GM12878 (cell line): ENCODE measurements around the gene HS6ST1. TPM values are rescaled to one million over a fixed set of nuclear protein-coding genes. Genes with fewer than 3 reads are reported as not detected.

Experiments used
- ATAC-seq: fragments of 200-7000 bp; cut with Tn5 transposase; 3 replicates; pipeline ENCODE4 v1.9.1; 2020; ENCODE audit warnings: mild to moderate bottlenecking, moderate library complexity
- BruUV-seq: library from RNA; stranded (reverse); fragments of 400-500 nt; replicated peaks from 2 replicates; lab custom pipeline; 2021; lab: Mats Ljungman, UMichigan
- CTCF ChIA-PET: fragments of 300-600 bp; sonication (Branson Sonifier 250); formaldehyde crosslinking; extraction: SDS; loops from one replicate; lab custom pipeline; 2021; ENCODE audit warnings: inconsistent platforms; lab: Yijun Ruan, JAX
- POLR2A ChIA-PET: fragments of 350-600 bp; formaldehyde crosslinking; extraction: SDS; loops from one replicate; lab custom pipeline; 2021; ENCODE audit warnings: inconsistent platforms; lab: Charles Lee
- RAD21 ChIA-PET: fragments of 300-600 bp; sonication (Branson Sonifier 250); formaldehyde crosslinking; loops from one replicate; lab custom pipeline; 2023; ENCODE audit warnings: antibody characterized with exemption; ENCODE audit not compliant: unreplicated experiment; lab: Charles Lee
- SMC1A ChIA-PET: fragments of 300-600 bp; sonication (Branson Sonifier 250); formaldehyde crosslinking; loops from one replicate; lab custom pipeline; 2023; ENCODE audit not compliant: unreplicated experiment, uncharacterized antibody; lab: Charles Lee
- DNase-seq: peaks from one replicate; pipeline ENCODE4 v3.0.0-alpha.2; 2011; ENCODE audit warnings: low read depth, low spot score
- FAIRE-seq: peaks from 3 replicates; lab custom pipeline; 2011; peaks lifted over from hg19 to GRCh38; lab: Jason Lieb, UNC
- H2AFZ ChIP-seq: 2 replicates; pipeline ENCODE4 v1.6.0; 2011; ENCODE audit warnings: low read depth, low read length, control low read depth; ENCODE audit not compliant: control insufficient read depth
- H3K27ac ChIP-seq: 2 replicates; pipeline ENCODE4 v1.5.1; 2011; ENCODE audit warnings: control low read depth; ENCODE audit not compliant: control insufficient read depth, insufficient read depth
- H3K27me3 ChIP-seq, 2 experiments: replicated peaks in 1 of 2; 2 replicates each; pipeline versions ENCODE4 v1.6.0 to v1.6.1; 2011; ENCODE audit warnings: low read length in 1 of 2; ENCODE audit not compliant: control insufficient read depth in 2 of 2, insufficient read depth in 2 of 2
- H3K36me3 ChIP-seq, 2 experiments: 2 replicates each; pipeline ENCODE4 v1.5.1; 2011; ENCODE audit warnings: low read length in 1 of 2; ENCODE audit not compliant: control insufficient read depth in 2 of 2, insufficient read depth in 2 of 2
- H3K4me1 ChIP-seq: 2 replicates; pipeline ENCODE4 v1.6.1; 2011; ENCODE audit warnings: mild to moderate bottlenecking, low read length, moderate library complexity, mixed read lengths; ENCODE audit not compliant: control insufficient read depth, insufficient read depth
- H3K4me2 ChIP-seq: 2 replicates; pipeline ENCODE4 v1.6.0; 2011; ENCODE audit warnings: control low read depth; ENCODE audit not compliant: control insufficient read depth, insufficient read depth
- H3K4me3 ChIP-seq: fragments of 200-600 bp; sonication (generic); 2 replicates; pipeline ENCODE4 v1.5.1; 2016
- H3K79me2 ChIP-seq: 2 replicates; pipeline ENCODE4 v1.6.0; 2011; ENCODE audit warnings: low read length; ENCODE audit not compliant: control insufficient read depth, insufficient read depth
- H3K9ac ChIP-seq: 2 replicates; pipeline ENCODE4 v1.8.0; 2011; ENCODE audit warnings: low read length, control low read depth, mixed read lengths; ENCODE audit not compliant: control insufficient read depth, insufficient read depth
- H3K9me3 ChIP-seq: replicated peaks from 3 replicates; pipeline ENCODE4 v1.5.1; 2011; ENCODE audit warnings: mild to moderate bottlenecking, low read length; ENCODE audit not compliant: control insufficient read depth, insufficient read depth
- H4K20me1 ChIP-seq: 2 replicates; pipeline ENCODE4 v1.6.0; 2011; ENCODE audit not compliant: control insufficient read depth, insufficient read depth
- BACH1 ChIP-seq: fragments of 450-650 bp; IDR thresholded peaks from 2 replicates; pipeline ENCODE4 v1.6.1; 2017; ENCODE audit warnings: mild to moderate bottlenecking, borderline replicate concordance
- EED ChIP-seq: sonication (generic); IDR thresholded peaks from 2 replicates; pipeline ENCODE4 v1.6.1; 2016; ENCODE audit warnings: antibody characterized with exemption, low read depth
- ESRRA ChIP-seq: IDR thresholded peaks from 2 replicates; pipeline ENCODE4 v1.6.1; 2012; ENCODE audit warnings: mild to moderate bottlenecking, low read length, improper control_type of control experiment
- FOXM1 ChIP-seq: IDR thresholded peaks from 2 replicates; pipeline ENCODE4 v1.6.1; 2012; ENCODE audit warnings: low read depth, mild to moderate bottlenecking, inconsistent platforms, low read length, moderate library complexity
- HDAC6 ChIP-seq: fragments of 200-600 bp; sonication (generic); IDR thresholded peaks from one replicate; pipeline ENCODE4 v1.8.0; 2017; ENCODE audit warnings: antibody characterized with exemption; ENCODE audit not compliant: unreplicated experiment
- SMARCA5 ChIP-seq: fragments of 450-650 bp; IDR thresholded peaks from 2 replicates; pipeline ENCODE4 v1.6.1; 2017; ENCODE audit warnings: mild to moderate bottlenecking
- SMC3 ChIP-seq: IDR thresholded peaks from 2 replicates; pipeline ENCODE4 v1.6.1; 2011; ENCODE audit warnings: low read length, improper control_type of control experiment, borderline replicate concordance
- SP1 ChIP-seq: IDR thresholded peaks from one replicate; pipeline ENCODE4 v1.6.1; 2011; ENCODE audit warnings: low read depth, low read length
- TCF7 ChIP-seq: IDR thresholded peaks from 2 replicates; pipeline ENCODE4 v1.6.1; 2014; ENCODE audit warnings: antibody characterized with exemption, borderline replicate concordance
- ZNF622 ChIP-seq: fragments of 450-650 bp; IDR thresholded peaks from 2 replicates; pipeline ENCODE4 v1.6.1; 2017; ENCODE audit warnings: mild to moderate bottlenecking, inconsistent platforms
- WGBS: methylation state at CpG from one replicate; pipeline ENCODE4 v1.1.6; 2016; ENCODE audit warnings: low lambda C conversion rate; ENCODE audit not compliant: insufficient replicate concordance, insufficient coverage; ENCODE audit errors: missing lambda C conversion rate; 5-methylcytosine and 5-hydroxymethylcytosine counted together
- in situ Hi-C: fragments of 300-500 bp; cut with MboI; formaldehyde crosslinking; loops from 9 replicates; pipeline ENCODE4 v1.14.3; 2018; ENCODE audit warnings: mixed read lengths
- intact Hi-C: fragments of 100-400 bp; cut with micrococcal nuclease; formaldehyde crosslinking; loops from one replicate; pipeline ENCODE4 v1.14.2; 2022; ENCODE audit not compliant: unreplicated experiment
- polyA plus RNA-seq, 11 experiments: library from polyadenylated mRNA; depleted of rRNA in 4 of 11; unstranded in 6 of 11; stranded (reverse) in 5 of 11; fragments of >200 nt; fragmentation: Nextera tagmentation in 4 of 11; fragmentation: Illumina TruSeq in 1 of 11; extraction: Ambion mirVana in 4 of 11; extraction: Trizol in 1 of 11; gene quantifications; 1 replicate in 1 of 11; 2 replicates in 10 of 11; pipeline versions ENCODE4 v1.2.1 to v1.2.3, GENCODE V29; 2011 to 2016; ENCODE audit warnings: inconsistent platforms in 2 of 11, missing spikeins in 2 of 11, low read depth in 1 of 11
- total RNA-seq, 4 experiments: library from RNA; depleted of rRNA in 3 of 4; stranded (reverse); fragments of >200 nt in 3 of 4; fragmentation: Illumina TruSeq in 1 of 4; extraction: Trizol in 1 of 4; gene quantifications; 2 replicates each; pipeline versions ENCODE4 v1.2.1 to v1.2.3, GENCODE V29; 2013 to 2021
- TF ChIP-seq, protein P1 (sequence below): fragments of 450-650 bp; IDR thresholded peaks from 2 replicates; pipeline ENCODE4 v1.6.1; 2017; ENCODE audit warnings: mild to moderate bottlenecking, moderate library complexity
- TF ChIP-seq, protein P2 (sequence below): IDR thresholded peaks from 2 replicates; pipeline ENCODE4 v1.6.1; 2011; ENCODE audit warnings: low read depth, low read length, improper control_type of control experiment, borderline replicate concordance

HS6ST1 gene
- total and polyA plus RNA-seq, 10 of the 15 experiments (the other 5 are each of a cell fraction or from before 2014, with no cell fraction given), result 0.48 to 17.0 (median 4.7) TPM

DNA sequence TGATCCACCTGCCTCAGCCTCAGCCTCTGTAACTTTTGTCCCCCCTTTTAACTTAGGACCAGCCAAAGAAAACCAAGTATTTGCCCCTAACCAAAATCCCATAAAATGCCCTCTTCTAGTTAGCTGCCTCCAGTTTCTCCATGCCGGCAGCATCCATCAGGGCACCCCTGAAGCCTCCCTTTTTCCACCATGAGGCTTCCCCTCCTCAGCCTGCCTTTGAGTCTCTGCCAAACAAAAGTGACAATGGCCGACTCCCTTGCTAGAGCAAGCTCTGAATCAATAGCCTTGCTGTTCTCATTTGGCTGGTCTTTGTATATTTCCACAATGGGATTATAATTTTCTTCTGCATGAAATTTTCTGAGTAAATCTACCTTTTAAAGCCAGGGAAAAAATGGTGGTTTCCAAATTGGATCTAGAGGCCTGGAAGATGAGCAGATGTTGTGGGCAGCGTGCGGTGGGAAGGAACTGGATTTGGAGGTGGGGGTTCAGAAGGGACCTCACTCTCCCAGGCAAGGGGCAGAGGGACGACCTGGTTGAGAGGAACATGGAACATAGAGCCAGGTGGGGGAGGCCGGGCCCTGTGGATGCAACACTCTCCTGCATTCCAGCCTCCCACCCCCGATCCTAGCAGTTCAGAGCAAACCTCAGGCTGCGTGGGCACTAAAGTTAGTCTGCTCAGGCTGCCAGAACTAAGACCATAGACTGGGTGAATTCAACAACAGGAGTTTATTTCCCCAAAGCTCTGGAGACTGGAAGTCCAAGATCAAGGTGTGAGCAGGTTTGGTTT, 80.6 kb downstream of the HS6ST1 start:
- no peaks in the 10 kb centered on the region for H4K20me1 ChIP-seq
- POLR2A ChIA-PET, result no interaction called here

More for the DNA sequence above, 80.6 kb downstream of the HS6ST1 start:
- CTCF ChIA-PET, result interaction anchor here (7.0 kb wide), 1 partner anchor 174 kb away, joined by 48 read pairs; no protein-coding TSS in a partner anchor
- no TSS peak for BruUV-seq
- Histone ChIP-seq H3K9me3 (no peaks in the 10 kb centered on the region), H3K4me3 (no peak overlapping the region), H3K9ac (no peak overlapping the region), H3K36me3 (no peaks in the 10 kb centered on the region), H2AFZ (no peak overlapping the region)
- no peak for FAIRE-seq
- in situ Hi-C loops (loop anchor here (5.0 kb wide), 1 partner anchor 171 kb away; no protein-coding TSS in a partner anchor), intact Hi-C loops (no loop called here)
- TF ChIP-seq ZNF622 (no peak), HDAC6 (no peak), EED (no peak), TCF7 (no peak), ESRRA (no peak), FOXM1 (no peak), SP1 (no peak), SMC3 (no peak), SMARCA5 (no peak), BACH1 (no peak)
- TF ChIP-seq, protein P1, sequence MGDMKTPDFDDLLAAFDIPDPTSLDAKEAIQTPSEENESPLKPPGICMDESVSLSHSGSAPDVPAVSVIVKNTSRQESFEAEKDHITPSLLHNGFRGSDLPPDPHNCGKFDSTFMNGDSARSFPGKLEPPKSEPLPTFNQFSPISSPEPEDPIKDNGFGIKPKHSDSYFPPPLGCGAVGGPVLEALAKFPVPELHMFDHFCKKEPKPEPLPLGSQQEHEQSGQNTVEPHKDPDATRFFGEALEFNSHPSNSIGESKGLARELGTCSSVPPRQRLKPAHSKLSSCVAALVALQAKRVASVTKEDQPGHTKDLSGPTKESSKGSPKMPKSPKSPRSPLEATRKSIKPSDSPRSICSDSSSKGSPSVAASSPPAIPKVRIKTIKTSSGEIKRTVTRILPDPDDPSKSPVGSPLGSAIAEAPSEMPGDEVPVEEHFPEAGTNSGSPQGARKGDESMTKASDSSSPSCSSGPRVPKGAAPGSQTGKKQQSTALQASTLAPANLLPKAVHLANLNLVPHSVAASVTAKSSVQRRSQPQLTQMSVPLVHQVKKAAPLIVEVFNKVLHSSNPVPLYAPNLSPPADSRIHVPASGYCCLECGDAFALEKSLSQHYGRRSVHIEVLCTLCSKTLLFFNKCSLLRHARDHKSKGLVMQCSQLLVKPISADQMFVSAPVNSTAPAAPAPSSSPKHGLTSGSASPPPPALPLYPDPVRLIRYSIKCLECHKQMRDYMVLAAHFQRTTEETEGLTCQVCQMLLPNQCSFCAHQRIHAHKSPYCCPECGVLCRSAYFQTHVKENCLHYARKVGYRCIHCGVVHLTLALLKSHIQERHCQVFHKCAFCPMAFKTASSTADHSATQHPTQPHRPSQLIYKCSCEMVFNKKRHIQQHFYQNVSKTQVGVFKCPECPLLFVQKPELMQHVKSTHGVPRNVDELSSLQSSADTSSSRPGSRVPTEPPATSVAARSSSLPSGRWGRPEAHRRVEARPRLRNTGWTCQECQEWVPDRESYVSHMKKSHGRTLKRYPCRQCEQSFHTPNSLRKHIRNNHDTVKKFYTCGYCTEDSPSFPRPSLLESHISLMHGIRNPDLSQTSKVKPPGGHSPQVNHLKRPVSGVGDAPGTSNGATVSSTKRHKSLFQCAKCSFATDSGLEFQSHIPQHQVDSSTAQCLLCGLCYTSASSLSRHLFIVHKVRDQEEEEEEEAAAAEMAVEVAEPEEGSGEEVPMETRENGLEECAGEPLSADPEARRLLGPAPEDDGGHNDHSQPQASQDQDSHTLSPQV, result no peak
- TF ChIP-seq, protein P2, sequence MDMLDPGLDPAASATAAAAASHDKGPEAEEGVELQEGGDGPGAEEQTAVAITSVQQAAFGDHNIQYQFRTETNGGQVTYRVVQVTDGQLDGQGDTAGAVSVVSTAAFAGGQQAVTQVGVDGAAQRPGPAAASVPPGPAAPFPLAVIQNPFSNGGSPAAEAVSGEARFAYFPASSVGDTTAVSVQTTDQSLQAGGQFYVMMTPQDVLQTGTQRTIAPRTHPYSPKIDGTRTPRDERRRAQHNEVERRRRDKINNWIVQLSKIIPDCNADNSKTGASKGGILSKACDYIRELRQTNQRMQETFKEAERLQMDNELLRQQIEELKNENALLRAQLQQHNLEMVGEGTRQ, result no peak
- TF ChIP-seq, all 136 proteins: peak for 0
- RAD21 ChIA-PET, result no interaction called here
- WGBS, result 41% methylated on average over 8 of the region's 8 CpGs
- H3K27ac ChIP-seq, result no peak overlapping the region
- DNase-seq, result no peak
- peaks cover 0 to 3% of the 10 kb centered on the region in 2 experiments; a peak in 1 of 4 replicates for H3K27me3 ChIP-seq
- ATAC-seq, result no peak
- SMC1A ChIA-PET, result interaction anchor here (0.6 kb wide), 1 partner anchor 39 kb away, joined by 3 read pairs; no protein-coding TSS in a partner anchor
- no peak overlapping the region for H3K4me2 ChIP-seq
- H3K79me2 ChIP-seq, result no peaks in the 10 kb centered on the region
- no peaks in the 10 kb centered on the region for H3K4me1 ChIP-seq
